Activated T-helper 1 cell treated with Interleukin-2 at 50 U/mL for 16 hours (primary cell): ENCODE data around the gene VWF.

Experiments used
- DNase-seq: peaks from one replicate; pipeline ENCODE4 v3.0.0-alpha.2; 2020; ENCODE audit warnings: low read depth

Gene VWF

DNA sequence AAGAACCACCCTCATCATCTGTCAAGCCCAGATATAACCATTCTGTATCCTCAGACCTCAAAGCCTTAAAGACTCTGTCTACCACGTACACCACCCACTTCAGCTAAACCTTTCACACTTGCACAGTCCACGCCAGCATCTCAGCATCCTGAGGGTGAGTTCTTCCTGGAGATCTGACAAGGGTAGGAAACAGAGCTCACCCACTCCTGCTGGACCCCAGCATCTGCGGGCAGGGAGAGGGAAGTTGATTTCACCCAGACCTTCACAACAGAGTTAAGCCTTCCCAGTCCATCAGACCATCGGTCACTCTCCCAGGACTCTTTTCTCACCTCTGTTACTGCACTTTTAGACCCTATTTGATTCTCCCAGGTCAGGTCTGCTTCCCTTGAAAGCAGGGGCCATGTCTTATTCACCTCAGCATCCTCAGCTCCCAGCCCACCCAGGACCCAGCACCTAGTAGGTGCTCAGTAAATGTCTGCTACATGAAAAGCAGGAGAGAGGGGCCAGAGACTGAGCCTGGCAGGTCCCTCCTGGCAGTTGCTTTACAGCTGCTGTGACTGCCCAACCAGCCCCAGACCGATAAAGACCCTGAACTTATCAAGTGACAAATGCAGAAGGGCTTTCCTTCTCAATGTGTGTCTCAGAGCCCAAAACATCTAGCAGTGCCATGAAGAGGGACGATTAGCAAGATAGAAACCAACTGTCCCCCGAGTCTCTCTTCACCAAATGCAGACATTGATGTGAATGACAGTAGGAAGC, 213.5 kb downstream of the VWF start:
- no peak for DNase-seq

DNA sequence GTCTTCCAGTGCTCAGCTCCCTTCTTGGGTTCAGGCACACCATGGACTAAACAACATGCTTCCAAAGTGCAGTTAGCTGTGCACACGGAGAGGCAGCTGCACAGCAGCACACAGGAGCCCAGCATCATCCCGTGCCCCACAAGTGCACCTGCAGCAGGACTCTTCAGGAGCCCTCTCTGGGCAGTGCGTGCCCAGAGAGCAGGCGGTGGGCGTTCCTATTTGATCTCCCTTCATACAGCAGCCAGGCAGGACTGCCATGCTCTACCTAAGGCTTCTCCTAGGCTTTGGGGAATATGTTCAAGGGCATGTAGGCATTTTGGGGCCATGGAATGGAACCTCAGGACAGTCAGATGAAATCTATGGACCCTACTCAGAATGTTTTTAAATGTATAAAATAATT, 214.9 kb downstream of the VWF start:
- DNase-seq = no peak

DNA sequence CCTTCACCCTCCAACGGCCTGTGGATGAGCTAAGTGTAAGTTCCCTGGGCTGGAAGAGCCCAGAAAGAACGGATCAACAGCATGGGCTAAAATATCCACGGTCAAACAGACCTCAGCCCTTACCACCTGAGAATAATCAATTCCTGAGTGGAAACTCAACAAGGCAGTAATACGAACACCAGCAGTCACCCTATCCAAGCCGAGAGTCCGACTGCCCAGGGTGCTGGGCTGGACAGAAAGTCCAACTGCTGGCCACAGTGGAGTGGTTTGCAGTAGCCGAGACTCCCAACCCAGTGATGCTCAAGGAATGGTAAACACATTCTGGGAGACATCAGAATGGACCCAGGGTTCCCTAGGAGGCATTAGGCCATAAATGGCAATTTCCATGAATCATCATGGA, 216.2 kb downstream of the VWF start:
- no peak for DNase-seq

DNA sequence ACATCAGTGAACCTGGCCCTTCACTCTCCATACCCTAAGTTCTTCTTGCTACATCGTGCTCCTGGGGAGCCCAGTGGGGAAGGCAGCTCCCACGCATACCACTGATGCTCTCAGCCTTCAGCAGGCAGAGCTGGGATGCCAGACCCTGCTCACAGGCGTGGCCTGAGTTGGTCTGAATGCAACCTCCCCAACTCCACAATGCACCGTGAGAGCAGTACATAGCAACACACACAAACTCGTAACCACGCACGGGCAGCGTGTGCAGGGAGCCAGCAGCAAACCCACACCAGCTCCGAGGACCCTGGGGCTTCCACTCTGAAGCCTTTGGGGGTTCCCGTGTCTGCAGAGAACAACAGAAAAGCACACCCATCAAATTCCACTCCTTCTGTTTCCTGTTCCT, 216.7 kb downstream of the VWF start:
- no peak for DNase-seq

DNA sequence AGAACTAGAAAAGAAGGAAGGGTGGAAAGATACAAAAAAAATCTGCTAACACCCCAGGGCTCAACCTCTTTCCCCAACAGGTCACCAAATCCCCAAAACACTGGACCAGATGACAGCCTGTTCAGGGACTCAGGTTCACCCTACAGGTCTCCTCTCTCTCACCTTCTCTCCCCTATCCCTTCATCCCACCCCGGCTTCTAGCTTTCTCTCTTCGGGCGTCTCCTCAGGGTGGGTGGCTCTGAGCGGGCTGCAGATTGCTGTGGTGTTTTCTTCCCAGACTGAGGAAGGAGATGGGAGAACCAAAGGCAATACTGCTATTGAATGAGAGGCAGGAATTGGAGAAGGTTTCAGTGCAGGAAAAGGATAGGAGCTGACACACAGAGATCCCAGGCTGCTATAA, 218.7 kb downstream of the VWF start:
- DNase-seq = no peak

DNA sequence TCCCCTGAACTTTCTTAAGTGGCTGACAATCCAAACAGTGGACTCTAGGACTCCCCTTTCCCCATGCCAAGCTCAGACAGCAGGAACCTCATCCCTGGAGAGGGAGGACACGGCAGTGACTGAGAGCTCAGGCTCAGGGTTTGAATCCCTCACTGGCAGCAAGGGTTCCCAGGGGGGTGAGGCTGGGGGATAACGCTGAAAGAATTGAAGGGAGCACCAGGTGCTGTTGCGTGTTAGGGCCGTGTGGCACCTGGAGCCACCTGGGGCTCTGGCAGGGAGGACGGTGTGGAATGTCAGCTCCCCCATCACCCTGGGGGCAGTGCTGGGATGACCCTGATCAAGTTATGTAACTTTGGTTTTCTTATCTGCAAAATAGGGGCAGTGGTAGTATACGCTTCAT, 219.5 kb downstream of the VWF start:
- DNase-seq = no peak

DNA sequence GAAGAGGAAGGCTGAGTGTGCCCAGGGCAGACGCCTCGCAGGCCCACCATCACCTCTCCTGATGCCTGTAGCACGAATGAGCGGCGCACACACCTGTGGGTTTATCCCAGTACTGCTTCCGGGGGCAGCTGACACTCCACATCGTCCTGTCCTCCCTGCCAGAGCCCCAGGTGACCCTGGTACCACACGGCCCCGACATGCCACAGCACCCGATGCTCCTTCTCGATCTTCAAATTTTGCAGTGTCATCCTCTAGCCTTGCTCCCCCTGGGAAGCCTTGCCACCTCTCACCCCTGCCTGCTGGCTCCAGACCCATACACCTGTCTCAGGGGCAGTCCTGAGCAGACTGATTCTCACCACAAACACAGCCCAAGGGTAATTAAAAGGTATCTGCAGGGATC, 220.0 kb downstream of the VWF start:
- no peak for DNase-seq

DNA sequence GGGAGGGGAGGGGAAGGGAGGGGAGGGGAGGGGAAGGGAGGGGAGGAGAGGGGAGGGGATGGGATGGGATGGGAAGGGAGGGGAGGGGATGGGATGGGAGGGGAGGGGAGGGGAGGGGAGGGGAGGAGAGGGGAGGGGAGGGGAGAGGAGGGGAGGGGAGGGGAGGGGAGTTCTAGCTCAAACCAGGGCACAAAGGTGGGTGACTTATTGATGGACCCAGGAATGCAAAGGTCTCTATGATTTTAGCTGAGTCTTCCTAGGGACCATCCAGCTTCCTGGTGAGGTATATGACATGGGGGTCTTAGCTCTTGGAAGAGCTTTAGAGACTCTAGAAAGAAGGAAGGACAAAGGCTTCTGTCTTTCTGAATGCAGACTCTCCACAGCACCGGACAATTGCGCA, 221.7 kb downstream of the VWF start:
- no peak for DNase-seq

DNA sequence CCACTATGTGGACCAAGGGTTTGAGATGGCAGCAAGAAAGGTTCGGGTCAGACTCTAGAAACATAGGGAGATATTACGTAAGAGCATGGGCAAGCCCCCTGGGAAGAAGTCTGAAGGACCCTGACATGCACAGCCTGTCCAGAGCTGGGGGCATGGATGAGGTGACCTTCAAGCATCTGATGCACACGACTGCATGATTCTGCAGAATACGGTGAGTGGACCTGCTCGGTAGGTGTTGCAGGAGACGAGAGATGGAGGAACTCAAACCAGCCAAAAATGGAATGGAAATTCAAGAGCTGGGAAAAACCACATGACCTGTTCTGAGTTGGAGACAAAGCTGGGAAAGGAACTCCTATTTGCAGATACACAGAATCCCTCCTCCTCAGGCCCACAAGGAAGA, 223.1 kb downstream of the VWF start:
- no peak for DNase-seq

DNA sequence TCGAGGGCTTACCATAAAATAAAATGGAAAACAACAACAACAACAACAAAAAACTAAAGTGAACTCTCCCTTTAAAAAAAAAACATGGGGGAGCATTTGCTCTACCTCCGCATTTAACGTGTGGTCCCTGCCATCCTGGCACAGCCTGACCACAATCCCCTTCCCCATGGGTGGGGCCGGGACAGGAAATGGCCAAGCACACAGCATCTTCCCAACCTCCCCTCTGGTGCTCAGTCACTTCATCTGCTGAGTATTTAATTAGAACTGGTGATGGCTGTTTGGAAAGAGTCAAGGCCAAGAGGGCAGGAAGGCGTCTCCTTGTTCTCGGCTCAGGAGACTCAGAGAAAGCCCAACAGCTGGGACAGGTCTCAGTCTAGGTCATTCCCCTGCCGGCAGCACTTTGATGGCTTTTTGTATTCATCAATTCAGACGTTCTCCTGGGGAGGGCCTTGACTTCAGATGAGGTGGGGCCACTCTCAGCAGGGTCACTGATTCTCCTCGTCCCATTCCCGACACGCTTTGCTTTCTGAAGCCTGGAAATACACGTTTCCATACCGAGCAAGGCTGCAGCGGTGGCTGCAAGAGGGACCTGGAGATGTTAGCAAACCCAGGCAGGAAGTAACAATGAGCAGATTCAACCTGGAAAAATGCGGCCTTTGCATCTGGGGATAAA, 223.8 kb downstream of the VWF start:
- DNase-seq = no peak

DNA sequence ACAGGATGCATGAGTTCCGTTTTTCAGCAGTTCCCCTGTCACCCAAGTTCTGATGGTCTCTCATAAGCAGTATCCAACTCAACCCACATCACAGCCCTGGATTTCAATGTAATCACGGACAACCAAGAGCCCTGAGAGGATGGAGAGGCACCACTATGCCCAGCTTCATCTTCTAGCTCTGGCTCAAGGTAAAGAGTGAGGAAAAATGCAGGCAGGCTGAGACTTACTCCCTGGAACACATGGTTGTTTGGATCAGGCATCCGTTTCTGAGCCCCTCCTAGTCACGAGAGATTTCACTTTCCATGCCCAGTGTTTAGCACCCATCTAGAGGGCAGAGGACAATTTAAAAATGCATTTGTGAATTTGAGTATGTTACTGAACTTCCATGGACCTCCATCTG, 224.4 kb downstream of the VWF start:
- DNase-seq = no peak

DNA sequence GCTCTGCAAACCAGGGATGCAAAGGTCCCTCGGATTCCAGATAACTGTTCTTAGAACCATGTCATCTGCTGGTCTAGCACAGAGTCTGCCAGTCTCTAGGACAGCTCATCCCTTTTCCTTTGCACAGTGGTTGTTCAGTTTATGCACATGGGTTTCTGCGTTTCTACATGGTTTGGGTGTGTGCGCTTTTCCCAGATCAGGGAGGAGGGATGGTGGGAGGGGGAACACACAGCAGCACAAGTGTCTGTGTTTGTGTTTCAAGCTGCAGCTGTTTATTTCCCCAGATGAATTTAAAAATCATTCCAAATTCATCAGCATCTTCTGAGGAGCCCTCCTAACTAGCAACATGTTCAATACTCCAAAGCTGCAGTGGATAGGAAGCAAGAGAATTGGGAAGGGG, 224.8 kb downstream of the VWF start:
- DNase-seq = no peak

DNA sequence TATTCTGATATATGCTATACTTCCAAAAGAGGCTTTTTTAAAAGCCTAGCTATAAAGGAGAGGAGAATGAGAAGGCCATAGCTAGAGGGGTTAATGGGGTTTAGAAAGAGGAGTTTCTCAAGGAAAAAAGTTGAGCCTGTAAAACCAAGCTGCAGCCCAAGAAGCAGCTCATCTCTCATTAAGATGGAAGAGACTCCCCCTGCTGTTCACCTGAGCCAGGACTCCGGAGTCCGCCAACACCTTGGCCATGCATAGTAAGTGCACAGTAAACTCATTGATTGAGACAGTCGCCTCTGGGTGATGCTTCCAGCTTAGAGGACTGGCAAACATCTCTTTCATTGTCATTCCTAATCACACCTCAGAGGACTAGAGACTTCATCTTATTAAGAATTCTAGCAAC, 225.6 kb downstream of the VWF start:
- no peak for DNase-seq
